Colon (tissue), 2 donors: ENCODE data around the gene C6orf89.

ENCODE experiments used
- FAIRE-seq: peaks from 2 replicates; lab custom pipeline; 2012; peaks lifted over from hg19 to GRCh38; lab: Jason Lieb, UNC
- donor health status: control.
- donor health status: control.

C6orf89 gene

DNA sequence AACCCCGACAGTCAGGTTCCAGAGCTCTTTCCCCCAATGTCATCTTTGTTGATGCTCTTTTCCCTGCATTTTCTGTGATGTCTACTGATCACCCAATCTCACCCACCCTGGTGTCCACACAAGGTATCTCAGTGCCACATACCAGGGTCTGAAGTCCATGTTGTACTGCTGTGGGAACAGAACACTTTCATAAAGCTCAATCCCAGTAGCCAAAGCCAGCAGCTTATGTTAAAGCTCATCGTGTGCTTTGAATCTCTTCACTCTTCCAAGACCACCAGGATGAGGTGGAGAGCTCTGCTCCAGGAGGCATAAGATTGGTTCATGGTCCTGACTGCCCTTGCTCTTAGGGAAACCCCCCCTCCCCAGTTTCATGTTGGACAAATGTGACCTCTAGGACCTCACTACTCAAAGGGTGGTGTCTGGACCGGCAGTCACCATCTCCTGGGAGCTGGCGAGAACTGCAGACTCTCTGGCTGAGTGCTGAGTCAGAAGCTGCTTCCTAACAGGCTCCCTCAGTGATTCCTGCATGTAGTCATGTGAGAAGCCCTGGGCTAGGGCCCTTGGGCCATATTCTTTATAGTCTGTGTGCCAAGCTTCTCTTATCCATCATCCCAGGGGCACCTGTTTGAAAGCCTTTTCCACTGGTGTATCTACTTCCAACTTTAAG lies 33.1 kb upstream of the C6orf89 start:
- no peak for FAIRE-seq

DNA sequence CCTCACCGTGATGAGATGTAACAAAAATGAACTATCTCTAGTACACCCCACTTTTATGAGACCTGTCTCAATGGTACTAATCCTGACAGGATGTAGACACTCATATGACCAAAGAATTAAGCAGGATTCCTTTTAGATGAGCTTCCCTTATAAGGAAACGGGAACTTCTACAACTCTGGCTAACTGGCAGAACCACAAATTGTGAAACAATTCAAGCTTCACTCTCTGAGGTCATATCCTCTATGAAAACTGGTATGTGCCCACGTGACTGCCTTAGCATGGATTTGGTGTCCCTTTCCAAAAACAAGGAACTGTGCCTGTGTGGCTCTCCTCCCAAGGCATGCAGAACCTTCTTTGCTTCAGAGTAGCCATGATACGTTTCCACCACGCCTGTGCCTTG lies 32.4 kb upstream of the C6orf89 start:
- FAIRE-seq, result no peak

DNA sequence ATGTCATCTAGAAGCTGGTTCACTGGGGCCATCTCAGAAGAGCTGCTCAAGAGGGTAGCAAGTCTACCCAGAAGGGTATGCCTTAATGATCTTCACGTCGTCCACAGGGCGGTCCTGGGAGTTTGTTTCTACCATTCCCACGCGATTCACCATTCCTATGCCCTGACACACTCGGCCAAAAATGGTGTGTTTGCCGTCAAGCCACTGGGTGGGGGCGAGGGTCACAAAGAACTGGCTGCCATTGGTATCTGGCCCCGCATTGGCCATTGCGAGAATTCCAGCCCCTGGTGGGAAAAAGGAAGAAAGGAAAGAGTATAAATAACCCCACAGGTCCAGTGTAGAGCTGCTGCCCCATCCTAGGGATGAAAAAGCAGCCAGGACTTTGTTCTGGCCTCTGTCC lies 30.0 kb upstream of the C6orf89 start:
- FAIRE-seq, result no peak

DNA sequence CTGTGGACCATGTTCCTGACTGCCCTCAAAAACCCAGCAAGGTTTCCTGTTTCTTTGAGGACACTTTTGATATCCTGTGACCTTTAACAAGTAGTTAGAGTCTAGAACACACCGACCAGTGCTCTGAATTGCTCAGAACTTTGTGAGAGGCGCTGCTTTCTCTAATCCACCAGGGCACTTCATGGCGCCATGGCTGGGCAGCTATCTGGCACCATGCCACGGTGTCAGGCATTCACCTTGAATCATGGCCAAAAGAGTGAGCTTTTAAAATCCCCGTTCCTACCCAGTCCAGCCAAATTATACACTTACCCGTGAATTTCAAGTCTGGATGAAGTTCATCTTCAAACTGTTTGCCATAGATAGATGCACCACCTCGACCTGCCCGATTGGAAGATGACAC lies 29.5 kb upstream of the C6orf89 start:
- FAIRE-seq, result no peak

DNA sequence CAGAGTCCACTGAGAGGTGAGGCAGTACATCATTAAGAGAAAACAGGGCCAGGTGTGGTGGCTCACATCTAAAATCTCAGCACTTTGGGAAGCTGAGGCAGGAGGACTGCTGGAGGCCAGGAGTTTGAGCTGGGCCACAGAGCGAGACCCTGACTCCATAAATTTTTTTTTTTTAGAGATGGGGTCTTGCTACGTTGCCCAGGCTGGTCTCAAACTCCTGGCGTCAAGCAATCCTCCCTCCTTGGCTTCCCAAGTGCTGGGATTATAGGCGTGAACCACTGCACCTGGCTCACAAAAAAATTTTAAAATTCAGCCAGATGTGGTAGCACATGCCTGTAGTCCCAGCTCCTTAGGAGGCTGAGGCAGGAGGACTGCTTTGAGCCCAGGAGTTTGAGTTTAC lies 28.4 kb upstream of the C6orf89 start:
- FAIRE-seq, result no peak

DNA sequence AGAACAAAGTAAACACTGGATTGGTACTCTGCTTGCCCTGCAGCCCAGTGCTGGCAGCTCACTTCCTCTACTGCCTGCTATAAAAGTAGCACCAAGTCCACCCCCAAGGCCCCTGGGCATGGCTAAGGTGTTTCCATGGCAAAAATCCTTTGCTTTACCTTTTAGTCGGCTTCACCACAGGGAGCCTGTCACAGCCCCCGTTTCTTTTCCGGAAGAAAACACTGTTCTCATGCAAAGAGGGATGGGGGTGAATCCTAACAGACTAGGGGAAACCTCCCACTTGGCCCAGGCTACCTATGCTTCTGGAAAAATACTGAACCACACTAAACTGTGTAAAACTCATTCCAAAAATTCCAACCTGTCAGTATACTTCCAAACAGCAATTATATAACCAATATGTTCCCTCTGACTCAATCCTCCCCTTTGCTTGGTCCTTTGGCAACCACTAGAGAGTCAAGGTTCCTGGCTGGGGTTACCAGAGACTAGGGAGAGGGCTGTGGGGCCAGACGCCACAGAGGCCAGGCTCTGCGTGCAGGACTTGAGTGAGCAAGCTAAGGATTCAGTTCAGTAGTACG lies 27.3 kb upstream of the C6orf89 start:
- no peak for FAIRE-seq

DNA sequence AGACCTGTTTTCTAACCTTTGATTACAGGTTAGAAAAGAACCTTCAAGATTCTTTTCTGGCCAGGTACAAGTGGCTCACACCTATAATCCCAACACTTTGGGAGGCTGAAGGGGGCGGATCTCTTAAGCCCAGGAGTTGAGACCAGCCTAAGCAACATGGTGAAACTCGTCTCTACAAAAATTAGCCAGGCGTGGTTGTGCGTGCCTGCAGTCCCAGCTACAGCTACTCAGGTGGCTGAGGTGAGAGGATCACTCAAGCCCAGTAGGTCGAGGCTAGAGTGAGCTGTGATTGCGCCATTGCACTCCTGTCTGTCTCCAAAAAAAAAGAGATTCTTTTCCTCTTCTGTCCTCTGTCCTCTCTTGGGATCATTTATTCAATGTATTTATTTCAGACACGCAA lies 25.6 kb upstream of the C6orf89 start:
- FAIRE-seq, result no peak

DNA sequence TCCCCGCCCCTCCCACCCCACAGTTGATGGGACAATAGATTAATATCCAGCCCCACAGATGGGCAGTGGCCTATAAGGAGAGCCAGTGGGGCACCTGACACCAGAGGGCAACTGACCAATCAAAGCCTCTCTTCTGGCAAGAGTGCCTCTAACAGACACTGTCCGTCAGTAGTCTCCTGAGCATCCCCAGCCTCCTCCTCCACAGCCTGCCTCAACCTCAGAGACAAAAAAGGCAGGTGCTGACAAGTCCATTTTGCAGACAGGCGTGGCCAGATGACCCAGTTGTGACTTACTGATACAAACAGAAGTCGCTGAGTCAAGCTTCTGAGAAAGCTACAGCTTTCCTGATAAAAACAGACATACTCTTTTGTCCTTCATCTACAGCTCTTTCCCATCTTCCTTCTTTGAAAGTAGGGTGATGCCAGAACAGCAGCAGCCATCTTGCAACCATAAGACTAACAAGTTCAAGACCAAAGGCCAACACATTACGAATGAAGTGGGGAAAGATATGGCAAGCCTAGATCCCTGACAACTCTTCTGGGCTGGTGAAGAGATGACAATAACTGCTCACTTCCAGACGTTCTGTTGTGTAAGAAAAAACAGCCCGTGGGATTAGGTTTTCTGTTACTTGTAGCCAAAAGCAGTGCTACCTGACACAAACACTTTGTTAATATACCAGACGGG lies 23.4 kb upstream of the C6orf89 start:
- no peak for FAIRE-seq

DNA sequence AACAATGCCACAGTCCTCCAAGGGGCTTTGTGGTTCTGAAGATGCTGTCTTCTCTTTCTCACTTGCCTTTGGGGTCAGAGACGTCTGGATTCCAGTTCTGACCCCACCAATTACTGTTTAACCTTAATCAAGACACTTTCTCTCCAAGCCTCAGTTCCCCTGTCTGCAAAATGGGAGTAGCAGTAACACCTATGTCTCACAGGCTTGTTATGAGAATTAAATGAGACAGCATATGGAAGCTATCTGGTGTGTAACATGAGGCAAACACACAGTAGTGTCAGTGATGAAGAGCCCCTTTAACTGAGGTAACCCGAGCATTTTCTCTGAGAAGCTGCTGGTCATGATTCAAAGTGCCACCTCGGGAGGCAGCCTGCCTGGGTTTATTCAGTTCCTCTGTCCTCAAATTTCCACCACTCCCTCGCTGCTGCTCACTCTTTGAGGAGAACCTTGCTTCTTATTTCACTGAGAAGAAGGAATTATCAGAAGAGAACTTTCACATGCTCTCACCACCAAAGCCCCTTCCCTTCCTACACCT lies 22.8 kb upstream of the C6orf89 start:
- no peak for FAIRE-seq

DNA sequence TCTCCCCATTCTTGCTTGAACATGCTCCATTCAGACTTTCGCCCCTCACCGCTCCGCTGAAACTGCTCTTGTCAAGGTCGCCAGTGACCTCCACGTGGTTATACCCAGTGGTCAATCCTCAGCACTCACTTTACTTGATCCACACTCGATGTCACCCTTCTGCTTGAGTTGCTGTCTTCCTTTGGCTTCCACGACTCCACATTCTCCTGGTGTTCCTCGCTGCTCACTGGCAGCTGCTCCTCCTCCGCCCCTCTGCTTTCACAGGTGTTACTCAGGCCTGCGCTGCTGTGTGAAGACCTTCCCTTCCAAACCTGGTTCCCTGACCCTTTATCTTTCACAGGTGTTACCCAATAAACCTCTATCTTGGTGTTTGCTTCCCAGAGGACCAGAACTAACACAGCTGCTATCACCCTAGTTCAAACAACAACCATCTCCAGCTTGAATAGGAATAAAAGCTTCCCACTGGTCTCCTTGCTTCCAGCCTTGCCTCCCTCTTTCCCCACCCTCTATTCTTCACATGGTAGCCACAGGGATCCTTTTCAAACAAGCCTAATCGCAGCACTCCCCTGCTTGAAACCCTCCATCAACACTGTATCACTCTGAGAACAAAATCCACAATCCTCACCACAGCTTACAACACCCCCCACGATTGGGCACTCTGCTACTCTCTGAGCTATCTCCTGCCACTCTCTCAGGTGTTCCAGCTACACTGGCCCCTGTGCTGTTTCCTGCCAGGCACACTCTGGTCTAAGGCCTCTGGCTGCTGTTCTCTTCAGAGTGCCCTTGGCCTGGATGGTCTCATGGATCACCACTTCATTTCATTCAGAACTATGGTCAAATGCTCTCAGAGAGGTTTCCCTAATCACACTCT lies 21.8 kb upstream of the C6orf89 start:
- no peak for FAIRE-seq

DNA sequence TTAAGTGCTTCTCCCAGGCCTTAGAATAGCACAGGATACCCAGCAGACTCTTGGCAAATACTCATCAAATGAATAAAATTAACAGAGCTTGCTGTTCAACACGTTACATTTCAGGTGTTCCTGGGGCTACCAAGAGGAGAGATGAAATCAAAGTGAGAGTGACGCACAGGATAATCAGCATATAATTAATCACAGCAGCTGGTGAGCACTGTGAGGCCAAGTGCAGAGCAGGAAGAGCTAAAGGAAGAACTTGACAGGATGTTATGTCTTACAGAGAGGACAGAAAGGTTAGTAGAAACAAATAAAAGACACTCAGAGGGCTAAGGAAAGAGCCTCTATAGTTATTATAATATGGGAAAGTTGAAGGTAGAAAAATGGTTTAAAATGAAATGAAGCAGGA lies 19.9 kb upstream of the C6orf89 start:
- no peak for FAIRE-seq

DNA sequence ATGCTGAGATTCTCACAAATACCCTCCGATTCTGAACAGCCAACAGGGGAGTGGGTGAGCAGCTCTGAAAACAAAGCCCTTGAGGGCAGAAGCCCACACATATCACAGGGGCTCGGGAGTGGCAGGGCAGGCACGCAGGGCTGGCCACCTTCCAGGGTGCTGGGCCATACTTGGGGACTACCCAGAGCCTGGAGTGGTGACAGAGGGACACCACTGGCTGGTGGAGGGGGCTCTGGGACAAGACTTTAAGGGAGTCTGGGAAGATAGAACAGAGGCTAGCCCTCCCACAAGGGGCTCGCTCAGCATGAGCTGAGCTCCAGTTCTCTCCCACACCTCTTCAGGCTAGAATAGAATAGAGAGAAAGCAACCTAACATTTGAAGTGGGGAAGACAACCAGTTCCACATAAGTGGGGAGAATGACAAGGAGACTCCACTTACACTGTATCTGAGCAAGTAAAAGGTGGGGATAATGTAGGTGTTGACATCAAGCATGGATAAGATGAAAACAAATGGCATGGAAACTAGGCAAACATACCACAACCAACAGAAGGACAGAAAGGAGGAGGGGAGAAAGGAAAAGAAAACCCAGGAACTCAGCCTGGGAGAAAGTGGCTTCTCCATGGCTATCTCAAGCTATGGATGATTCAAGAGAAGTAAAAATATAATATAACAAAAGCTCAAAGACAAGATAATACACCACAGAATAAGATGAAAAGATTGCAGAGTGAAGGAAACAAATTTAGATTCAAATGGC lies 18.1 kb upstream of the C6orf89 start:
- FAIRE-seq, result no peak

DNA sequence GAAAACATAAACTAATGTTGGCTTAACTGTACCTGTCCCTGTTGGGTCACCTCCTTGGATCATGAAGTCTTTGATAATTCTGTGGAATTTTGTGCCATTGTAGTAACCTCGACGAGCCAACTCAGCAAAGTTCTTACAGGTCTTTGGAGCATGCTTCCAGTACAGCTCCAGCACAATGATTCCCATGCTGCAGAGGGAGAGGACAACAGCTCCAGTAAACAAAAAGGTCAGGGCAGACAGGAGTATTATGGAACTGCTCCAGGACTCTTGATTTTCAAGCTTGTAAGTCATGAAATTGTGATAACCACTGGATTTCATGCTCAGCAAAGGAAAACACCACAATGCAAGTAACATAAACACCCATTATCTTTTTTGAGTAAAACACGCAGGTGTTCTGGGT lies 14.1 kb upstream of the C6orf89 start:
- no peak for FAIRE-seq

DNA sequence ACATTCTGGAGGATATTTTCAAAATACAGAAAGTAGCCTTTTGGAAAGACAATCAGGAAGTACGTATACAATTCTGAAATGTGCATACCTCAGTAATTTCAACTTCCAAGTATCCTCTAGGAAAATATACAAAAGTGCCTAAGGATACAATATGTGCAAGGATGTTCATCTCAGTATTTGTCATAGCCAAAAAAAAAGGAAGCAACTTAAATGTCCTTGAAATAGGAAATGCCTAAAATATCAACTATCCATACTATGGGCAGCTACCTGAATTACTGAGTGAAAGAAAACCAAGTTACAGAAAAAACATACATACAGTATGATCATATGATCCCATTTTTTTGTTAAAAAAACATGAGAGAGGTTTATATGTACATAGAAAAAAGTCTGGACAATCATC lies 12.6 kb upstream of the C6orf89 start:
- no peak for FAIRE-seq

DNA sequence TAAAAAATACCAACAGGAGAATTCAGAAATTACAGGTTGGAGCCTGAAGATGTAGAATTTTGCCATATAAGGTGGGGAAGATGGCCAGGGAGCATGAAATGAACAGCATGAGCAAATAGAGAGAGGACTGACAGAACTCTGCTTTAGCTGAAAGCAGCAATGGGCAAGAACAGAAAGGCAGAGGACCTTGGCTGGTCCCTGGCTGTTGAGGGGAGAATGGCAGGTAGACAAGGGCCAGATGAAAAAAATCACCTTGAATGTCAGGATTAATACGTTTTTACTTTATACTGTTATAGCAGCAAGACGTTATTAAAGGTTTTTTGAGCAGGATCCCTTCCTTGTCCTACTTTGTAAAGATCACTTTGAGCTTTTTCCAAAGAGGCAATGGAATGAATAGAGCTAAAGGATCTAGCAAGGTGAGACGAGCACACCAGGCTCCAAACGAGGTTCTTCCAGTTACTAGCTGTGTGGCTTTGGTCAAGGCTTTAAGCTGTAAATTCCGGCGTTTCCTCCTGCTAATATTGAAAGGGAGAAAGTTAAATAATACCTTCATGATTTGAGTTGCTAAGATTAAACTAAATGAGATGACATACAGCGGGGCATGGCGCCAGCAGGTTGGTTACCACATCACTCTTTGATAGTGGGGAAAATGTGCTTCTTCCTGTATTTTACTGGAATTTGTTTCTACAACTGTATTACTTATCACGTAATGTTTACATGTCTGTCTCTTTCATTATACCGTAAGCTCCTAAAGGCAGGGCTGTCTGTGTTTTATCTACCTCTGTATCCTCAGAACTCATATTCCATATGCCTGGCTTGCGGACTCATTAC lies 11.9 kb upstream of the C6orf89 start:
- FAIRE-seq, result no peak

DNA sequence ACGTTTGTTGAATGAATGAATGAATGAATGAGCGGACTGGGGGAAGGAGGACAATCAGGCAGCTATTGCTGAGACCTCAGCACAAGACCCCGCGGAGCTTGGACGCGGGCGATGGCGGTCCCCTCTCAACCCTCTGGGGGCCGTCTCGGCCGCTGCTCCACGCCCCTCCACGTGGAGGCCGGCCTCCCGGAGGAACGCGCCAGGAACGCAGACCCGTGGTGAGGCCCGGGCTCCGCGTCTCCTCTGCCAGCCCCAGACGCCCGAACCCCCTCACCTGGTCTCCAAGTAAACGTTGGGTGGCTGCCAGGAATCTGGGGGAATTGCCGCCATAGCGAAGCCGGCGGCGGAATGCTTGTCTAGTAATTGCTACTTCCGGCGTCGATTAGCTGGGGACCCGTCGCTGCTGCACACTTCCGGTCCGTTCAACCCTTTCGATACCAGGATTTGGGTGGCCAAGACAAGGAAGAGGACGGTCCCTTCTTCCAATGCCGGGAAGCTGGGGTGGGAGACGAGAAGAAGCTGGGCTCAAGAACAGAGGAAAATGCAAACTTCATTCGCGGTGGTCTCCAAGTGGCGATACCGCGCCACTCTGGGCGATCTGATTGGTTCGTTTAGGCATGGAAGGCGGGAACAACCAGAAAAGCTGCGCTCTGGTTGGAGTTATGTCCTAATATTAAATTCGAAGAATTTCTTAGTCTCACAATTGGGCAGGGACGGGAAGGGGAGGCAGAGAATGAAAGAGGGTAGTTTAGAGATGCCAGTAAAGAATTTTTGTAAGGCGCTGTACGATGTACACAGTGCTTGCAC lies 11.1 kb upstream of the C6orf89 start, which contains the start of gene PPIL1:
Gene PPIL1, minus strand, starts transcription at position 361 of the 807 bp plus-strand sequence. Its CDS starts 31 bp downstream, at position 330.
- FAIRE-seq, result no peak

DNA sequence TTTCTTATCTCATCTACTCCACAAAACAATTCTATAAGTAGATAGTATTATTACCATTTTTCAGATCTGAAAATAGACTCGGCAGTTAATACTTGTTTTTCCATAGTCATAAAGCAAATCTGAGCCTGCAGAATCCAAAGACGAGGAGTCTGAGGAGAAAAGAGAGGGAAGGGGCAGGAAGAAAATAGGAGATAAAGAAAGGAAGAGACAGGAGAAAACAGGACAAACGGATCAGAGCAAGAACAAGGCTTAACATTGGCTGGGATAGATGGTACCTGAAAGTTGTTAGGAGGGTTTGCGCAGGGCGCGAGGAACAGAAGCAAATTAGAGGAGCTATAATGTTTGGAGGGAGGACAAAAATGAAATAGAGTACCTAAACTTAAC lies 10.5 kb upstream of the C6orf89 start:
- no peak for FAIRE-seq

DNA sequence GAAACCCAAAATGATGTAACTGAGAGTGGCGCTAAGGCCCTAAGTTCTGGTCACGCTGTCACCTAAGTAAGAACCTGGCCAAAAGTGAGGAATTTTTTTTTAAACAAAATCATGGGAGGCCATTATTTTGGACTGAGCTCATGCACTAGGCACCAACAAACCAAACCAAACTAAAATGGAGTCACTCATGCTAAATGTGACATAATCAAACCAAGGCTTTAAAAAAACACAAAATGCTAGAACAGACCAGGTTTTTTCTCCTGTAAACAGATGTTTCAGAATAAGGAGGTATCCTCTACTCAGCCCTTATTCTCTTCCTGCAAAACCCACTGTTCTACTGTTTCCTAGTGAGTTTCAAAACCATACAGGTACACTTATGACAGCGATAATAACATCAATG lies 1.1 kb upstream of the C6orf89 start:
- FAIRE-seq, result no peak

DNA sequence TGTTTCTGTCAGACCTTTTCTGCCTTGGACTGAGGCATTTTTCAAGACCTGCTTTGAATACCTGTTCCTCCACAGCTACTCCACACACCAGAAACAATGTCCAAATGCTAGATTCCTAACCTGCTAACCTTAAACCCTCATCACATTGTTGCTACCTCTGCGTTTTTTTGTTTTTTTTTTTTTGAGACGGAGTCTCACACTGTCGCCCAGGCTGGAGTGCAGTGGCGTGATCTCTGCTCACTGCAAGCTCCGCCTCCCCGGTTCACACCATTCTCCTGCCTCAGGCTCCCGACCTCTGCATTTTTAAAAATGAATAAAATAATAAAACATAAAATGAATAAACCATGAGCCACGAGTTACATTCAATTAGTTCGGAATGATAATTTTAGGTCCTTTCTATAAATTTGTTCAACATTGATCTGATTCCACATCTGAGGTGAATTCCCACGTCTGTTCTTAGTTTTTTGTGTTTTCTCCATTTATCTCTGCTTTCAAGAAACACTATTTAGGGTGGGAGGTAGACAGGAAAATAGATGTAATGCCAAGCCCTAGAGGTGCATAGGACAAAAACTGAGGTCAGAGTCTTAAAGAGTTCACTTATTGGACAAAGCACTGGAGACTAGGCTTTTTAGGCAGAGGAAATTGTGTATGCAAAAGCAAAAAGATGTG lies 1.3 kb downstream of the C6orf89 start:
- no peak for FAIRE-seq
